RWPE2 (cell line): ENCODE data around the gene CAMK2B.

Source experiments
- ATAC-seq: fragments of 200-7000 bp; cut with Tn5 transposase; 3 replicates; pipeline ENCODE4 v1.9.1; 2021; ENCODE audit warnings: low read depth
- DNase-seq: peaks from one replicate; pipeline ENCODE4 v3.0.0-alpha.2; 2020; ENCODE audit warnings: low spot score
- H3K27ac ChIP-seq: fragments of 450-650 bp; 2 replicates; pipeline ENCODE4 v1.5.1; 2017; ENCODE audit warnings: mild to moderate bottlenecking; ENCODE audit not compliant: poor library complexity, severe bottlenecking
- H3K27me3 ChIP-seq: fragments of 250-450 bp; sonication (Bioruptor Pico); 2 replicates; pipeline ENCODE4 v1.5.1; 2021; ENCODE audit warnings: mild to moderate bottlenecking, moderate library complexity; ENCODE audit not compliant: insufficient read depth, poor library complexity, severe bottlenecking
- H3K36me3 ChIP-seq: fragments of 250-450 bp; sonication (Bioruptor Pico); 2 replicates; pipeline ENCODE4 v1.5.1; 2020; ENCODE audit warnings: low read depth, mild to moderate bottlenecking, moderate library complexity
- H3K4me1 ChIP-seq: fragments of 250-450 bp; sonication (Bioruptor Pico); 2 replicates; pipeline ENCODE4 v1.5.1; 2021; ENCODE audit warnings: mild to moderate bottlenecking, moderate library complexity; ENCODE audit not compliant: insufficient read depth, poor library complexity, severe bottlenecking
- H3K4me3 ChIP-seq: fragments of 250-450 bp; sonication (Bioruptor Pico); 2 replicates; pipeline ENCODE4 v1.5.1; 2021; ENCODE audit warnings: mild to moderate bottlenecking, moderate library complexity; ENCODE audit not compliant: severe bottlenecking
- H3K9me3 ChIP-seq: fragments of 250-450 bp; sonication (Bioruptor Pico); 2 replicates; pipeline ENCODE4 v1.5.1; 2021; ENCODE audit warnings: mild to moderate bottlenecking, moderate library complexity; ENCODE audit not compliant: severe bottlenecking
- TF ChIP-seq, protein P1 (sequence below): fragments of 450-650 bp; IDR thresholded peaks from one replicate; pipeline ENCODE4 v1.5.1; 2017; ENCODE audit warnings: mild to moderate bottlenecking, moderate library complexity; ENCODE audit not compliant: poor library complexity, severe bottlenecking

The CAMK2B gene

DNA sequence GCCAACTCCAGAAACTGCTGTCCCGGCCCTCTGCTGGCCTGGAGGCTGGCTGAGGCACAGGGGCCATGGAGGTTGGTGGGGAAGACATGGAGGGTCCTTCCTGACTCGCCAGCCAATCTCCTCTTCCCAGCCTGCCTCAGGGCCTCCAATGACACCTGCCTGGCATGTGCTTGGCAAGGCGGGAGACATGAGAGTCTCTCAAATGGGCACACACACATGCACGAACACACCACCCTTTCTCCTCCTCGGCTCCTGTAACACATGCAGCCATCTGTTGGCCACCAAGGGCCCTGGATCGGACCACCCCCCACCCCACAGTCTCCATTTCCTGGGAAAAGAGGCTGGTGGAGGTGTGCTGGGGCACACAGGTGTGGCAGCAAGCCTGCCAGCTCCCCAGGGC lies 68.2 kb downstream of the CAMK2B start:
- no peak for DNase-seq
- TF ChIP-seq, protein P1, sequence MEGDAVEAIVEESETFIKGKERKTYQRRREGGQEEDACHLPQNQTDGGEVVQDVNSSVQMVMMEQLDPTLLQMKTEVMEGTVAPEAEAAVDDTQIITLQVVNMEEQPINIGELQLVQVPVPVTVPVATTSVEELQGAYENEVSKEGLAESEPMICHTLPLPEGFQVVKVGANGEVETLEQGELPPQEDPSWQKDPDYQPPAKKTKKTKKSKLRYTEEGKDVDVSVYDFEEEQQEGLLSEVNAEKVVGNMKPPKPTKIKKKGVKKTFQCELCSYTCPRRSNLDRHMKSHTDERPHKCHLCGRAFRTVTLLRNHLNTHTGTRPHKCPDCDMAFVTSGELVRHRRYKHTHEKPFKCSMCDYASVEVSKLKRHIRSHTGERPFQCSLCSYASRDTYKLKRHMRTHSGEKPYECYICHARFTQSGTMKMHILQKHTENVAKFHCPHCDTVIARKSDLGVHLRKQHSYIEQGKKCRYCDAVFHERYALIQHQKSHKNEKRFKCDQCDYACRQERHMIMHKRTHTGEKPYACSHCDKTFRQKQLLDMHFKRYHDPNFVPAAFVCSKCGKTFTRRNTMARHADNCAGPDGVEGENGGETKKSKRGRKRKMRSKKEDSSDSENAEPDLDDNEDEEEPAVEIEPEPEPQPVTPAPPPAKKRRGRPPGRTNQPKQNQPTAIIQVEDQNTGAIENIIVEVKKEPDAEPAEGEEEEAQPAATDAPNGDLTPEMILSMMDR, result no peak
- Histone ChIP-seq H3K36me3 (no peaks in the 10 kb centered on the region), H3K4me3 (no peak overlapping the region), H3K9me3 (no peaks in the 10 kb centered on the region), H3K27me3 (no peaks in the 10 kb centered on the region), H3K27ac (peak overlapping the region; percentile 74), H3K4me1 (peaks cover 33% of the 10 kb centered on the region)
- no peak for ATAC-seq

DNA sequence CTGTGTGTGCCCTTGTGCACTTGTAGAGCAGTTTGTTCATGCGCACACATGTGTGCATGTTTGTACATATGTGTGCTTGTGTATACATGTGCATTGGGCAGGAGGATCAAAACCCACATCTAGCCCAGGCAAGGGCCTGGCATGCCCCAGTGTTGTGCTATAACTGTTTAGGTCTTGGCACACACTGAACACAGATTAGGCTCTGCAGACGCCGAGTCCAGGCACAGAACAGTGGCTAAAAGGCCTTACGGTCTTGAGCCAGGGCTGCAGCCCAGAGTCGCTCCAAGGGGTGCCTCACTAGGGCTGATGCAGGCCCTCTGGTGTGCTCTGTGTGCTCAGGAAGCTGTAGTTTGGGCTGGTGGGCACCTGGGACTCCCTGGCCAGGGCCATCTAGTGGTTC lies 68.9 kb downstream of the CAMK2B start:
- peaks cover 26% of the 10 kb centered on the region for H3K4me1 ChIP-seq
- no peak overlapping the region for H3K4me3 ChIP-seq
- H3K27me3 ChIP-seq, result no peaks in the 10 kb centered on the region
- H3K9me3 ChIP-seq, result no peaks in the 10 kb centered on the region
- H3K36me3 ChIP-seq, result no peaks in the 10 kb centered on the region
- ATAC-seq, result no peak
- no peak for DNase-seq
- H3K27ac ChIP-seq, result no peak overlapping the region
- TF ChIP-seq, protein P1, result no peak

DNA sequence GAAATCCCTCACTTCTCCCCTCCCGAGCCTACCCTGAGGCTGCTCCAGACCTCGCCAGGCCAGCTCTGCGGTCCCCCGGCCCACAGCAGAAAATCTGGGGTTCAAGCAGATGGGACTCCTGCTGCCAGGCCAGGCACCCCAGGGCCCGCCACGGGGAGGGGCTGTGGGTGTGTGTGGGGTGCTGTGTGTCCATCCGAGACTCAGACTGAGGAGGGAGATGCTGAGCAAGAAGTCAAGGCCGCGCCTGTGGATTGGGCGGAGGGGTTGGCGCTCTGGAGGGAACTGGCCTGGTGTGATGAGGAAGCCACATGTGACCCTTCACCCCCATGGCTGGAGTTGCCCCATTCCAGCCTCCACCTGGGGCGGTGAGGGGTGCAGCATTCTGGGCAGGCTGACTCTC lies 73.5 kb downstream of the CAMK2B start:
- Histone ChIP-seq H3K4me1 (no peaks in the 10 kb centered on the region), H3K9me3 (no peaks in the 10 kb centered on the region), H3K27ac (no peak overlapping the region), H3K4me3 (no peak overlapping the region), H3K27me3 (no peaks in the 10 kb centered on the region), H3K36me3 (no peaks in the 10 kb centered on the region)
- ATAC-seq (no peak), DNase-seq (no peak)
- TF ChIP-seq, protein P1, result no peak

DNA sequence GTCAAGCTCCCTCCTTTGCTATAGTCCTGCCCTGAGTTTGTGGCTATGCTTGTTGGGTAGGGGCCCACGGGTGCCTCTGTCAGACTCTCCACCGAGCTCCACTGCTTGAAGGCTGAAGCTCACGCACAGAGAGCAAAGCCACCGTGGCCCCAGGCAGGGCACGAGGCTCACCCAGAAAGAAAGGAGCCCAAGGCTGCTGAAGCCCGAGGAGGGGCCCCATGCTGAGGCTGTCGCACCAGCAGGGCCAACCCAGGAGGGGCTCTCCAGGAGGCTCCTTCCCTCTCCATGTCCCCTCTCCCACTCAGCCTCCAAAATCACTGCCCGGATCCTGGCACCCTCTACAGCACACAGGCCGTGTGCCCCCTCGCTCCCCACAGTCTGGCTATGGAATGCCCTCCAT lies 74.1 kb downstream of the CAMK2B start:
- no peaks in the 10 kb centered on the region for H3K4me1 ChIP-seq
- H3K27me3 ChIP-seq, result no peaks in the 10 kb centered on the region
- H3K4me3 ChIP-seq, result no peak overlapping the region
- no peaks in the 10 kb centered on the region for H3K36me3 ChIP-seq
- DNase-seq, result no peak
- no peak overlapping the region for H3K27ac ChIP-seq
- H3K9me3 ChIP-seq, result no peaks in the 10 kb centered on the region
- ATAC-seq, result no peak
- TF ChIP-seq, protein P1, result no peak

DNA sequence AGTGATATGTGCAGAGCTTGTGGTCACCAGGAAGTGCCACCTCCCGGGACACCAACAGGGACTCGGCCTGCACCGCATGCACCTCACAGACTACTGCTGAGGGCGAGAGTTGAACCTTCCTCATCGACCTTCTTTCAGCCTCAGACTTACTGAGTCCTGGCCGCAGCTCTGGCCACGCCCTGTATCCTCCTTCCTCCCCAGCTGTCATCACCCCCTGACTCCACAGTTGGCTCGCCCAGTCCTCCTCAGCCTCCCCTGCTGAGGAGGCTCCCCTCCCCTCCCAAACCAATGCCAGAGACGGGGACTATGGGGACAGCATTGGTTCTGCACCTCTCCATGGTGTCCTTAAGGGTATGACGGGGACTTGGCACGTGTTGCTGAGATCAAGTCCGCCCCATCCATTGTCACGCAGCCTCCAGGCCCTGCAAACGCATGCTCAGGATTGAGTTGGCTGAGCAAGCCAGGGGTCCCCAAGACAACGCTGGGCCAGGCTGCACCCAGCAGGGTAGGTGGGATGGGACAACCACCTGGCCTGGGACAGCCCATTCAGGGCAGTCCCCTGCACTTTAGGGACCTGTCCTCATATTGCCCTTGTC lies 75.7 kb downstream of the CAMK2B start:
- Histone ChIP-seq H3K9me3 (no peaks in the 10 kb centered on the region), H3K27me3 (no peaks in the 10 kb centered on the region), H3K27ac (no peak overlapping the region), H3K4me3 (no peak overlapping the region), H3K36me3 (no peaks in the 10 kb centered on the region), H3K4me1 (no peaks in the 10 kb centered on the region)
- TF ChIP-seq, protein P1, result no peak
- ATAC-seq (no peak), DNase-seq (no peak)
